Mesenchymal stem cell (in vitro differentiated cells and primary cell): Measurements from ENCODE around the gene TMEM129.
"Not testable (repeated sequence)": the region's sequence is repeated elsewhere in the genome, so short reads cannot be mapped to it uniquely, and the experiment has no call there.

Experiments
- DNase-seq: peaks from one replicate; pipeline ENCODE4 v3.0.0-alpha.2; 2013
- H2AFZ ChIP-seq: one replicate; pipeline ENCODE4 v1.6.1; 2013; ENCODE audit warnings: low read depth, mild to moderate bottlenecking, control low read depth, inconsistent platforms, low read length, moderate library complexity
- H2AK5ac ChIP-seq: 2 replicates; pipeline ENCODE4 v1.6.1; 2013; ENCODE audit warnings: low read length, moderate library complexity, mild to moderate bottlenecking, inconsistent platforms; ENCODE audit not compliant: severe bottlenecking
- H2BK120ac ChIP-seq: one replicate; pipeline ENCODE4 v1.6.1; 2013; ENCODE audit warnings: low read depth, mild to moderate bottlenecking, inconsistent platforms, low read length, moderate library complexity
- H2BK12ac ChIP-seq, 2 experiments: one replicate each; pipeline ENCODE4 v1.6.1; 2013; ENCODE audit warnings: inconsistent platforms in 2 of 2, low read length in 2 of 2, mild to moderate bottlenecking in 2 of 2, moderate library complexity in 2 of 2, control low read depth in 1 of 2
- H2BK15ac ChIP-seq: one replicate; pipeline ENCODE4 v1.6.1; 2013; ENCODE audit warnings: mild to moderate bottlenecking, low read depth, inconsistent platforms; ENCODE audit not compliant: poor library complexity, severe bottlenecking
- H2BK5ac ChIP-seq: 2 replicates; pipeline ENCODE4 v1.6.1; 2013; ENCODE audit warnings: low read depth, mild to moderate bottlenecking, low read length, control low read depth, inconsistent platforms; ENCODE audit not compliant: poor library complexity, severe bottlenecking
- H3K14ac ChIP-seq, 2 experiments: one replicate each; pipeline ENCODE4 v1.6.1; 2013; ENCODE audit warnings: inconsistent platforms in 2 of 2, low read length in 2 of 2, control low read depth in 1 of 2, mild to moderate bottlenecking in 1 of 2, moderate library complexity in 1 of 2
- H3K18ac ChIP-seq, 2 experiments: one replicate each; pipeline ENCODE4 v1.6.1; 2013; ENCODE audit warnings: inconsistent platforms in 2 of 2, low read length in 2 of 2, control low read depth in 1 of 2, low read depth in 1 of 2, mild to moderate bottlenecking in 1 of 2
- H3K23ac ChIP-seq, 2 experiments: one replicate each; pipeline ENCODE4 v1.6.1; 2013; ENCODE audit warnings: inconsistent platforms in 2 of 2, low read length in 2 of 2, mild to moderate bottlenecking in 2 of 2, moderate library complexity in 2 of 2, control low read depth in 1 of 2
- H3K27ac ChIP-seq: 2 replicates; pipeline ENCODE4 v1.5.1; 2013; ENCODE audit warnings: mild to moderate bottlenecking, moderate library complexity, low read length, control low read depth, inconsistent platforms; ENCODE audit not compliant: poor library complexity, severe bottlenecking
- H3K27me3 ChIP-seq, 2 experiments: 2 replicates each; pipeline versions ENCODE4 v1.6.1 to v1.7.0; 2013; ENCODE audit warnings: low read length in 2 of 2, mild to moderate bottlenecking in 2 of 2, moderate library complexity in 2 of 2, control low read depth in 1 of 2, inconsistent platforms in 1 of 2; ENCODE audit not compliant: control insufficient read depth in 1 of 2, insufficient read depth in 1 of 2
- H3K36me3 ChIP-seq, 2 experiments: 2 replicates each; pipeline versions ENCODE4 v1.6.1 to v1.7.0; 2013; ENCODE audit warnings: low read length in 2 of 2, control low read depth in 1 of 2, inconsistent platforms in 1 of 2, low read depth in 1 of 2, mild to moderate bottlenecking in 1 of 2; ENCODE audit not compliant: insufficient read depth in 2 of 2, control insufficient read depth in 1 of 2
- H3K4ac ChIP-seq, 2 experiments: one replicate each; pipeline ENCODE4 v1.6.1; 2013; ENCODE audit warnings: inconsistent platforms in 2 of 2, low read length in 2 of 2, mild to moderate bottlenecking in 2 of 2, moderate library complexity in 2 of 2, control low read depth in 1 of 2, low read depth in 1 of 2
- H3K4me1 ChIP-seq: 2 replicates; pipeline ENCODE4 v1.6.1; 2013; ENCODE audit warnings: low read depth, low read length, control low read depth; ENCODE audit not compliant: control insufficient read depth, insufficient read depth
- H3K4me2 ChIP-seq: 2 replicates; pipeline ENCODE4 v1.6.1; 2013; ENCODE audit warnings: low read length, mild to moderate bottlenecking, inconsistent platforms; ENCODE audit not compliant: poor library complexity, severe bottlenecking
- H3K4me3 ChIP-seq, 2 experiments: 2 replicates each; pipeline versions ENCODE4 v1.5.1 to v1.7.0; 2013; ENCODE audit warnings: low read length in 2 of 2, mild to moderate bottlenecking in 2 of 2, control low read depth in 1 of 2, low read depth in 1 of 2; ENCODE audit not compliant: insufficient read depth in 1 of 2
- H3K79me1 ChIP-seq: replicated peaks from 2 replicates; pipeline ENCODE4 v1.6.1; 2013; ENCODE audit warnings: mild to moderate bottlenecking, control low read depth, low read length, inconsistent platforms; ENCODE audit not compliant: poor library complexity, severe bottlenecking
- H3K9ac ChIP-seq: 2 replicates; pipeline ENCODE4 v1.7.0; 2013; ENCODE audit warnings: mild to moderate bottlenecking, low read length, moderate library complexity
- H3K9me3 ChIP-seq: 2 replicates; pipeline ENCODE4 v1.7.0; 2013; ENCODE audit warnings: mild to moderate bottlenecking, low read length; ENCODE audit not compliant: control insufficient read depth
- H4K8ac ChIP-seq: one replicate; pipeline ENCODE4 v1.6.1; 2013; ENCODE audit warnings: inconsistent platforms, mild to moderate bottlenecking, low read length, moderate library complexity
- H4K91ac ChIP-seq: one replicate; pipeline ENCODE4 v1.6.1; 2013; ENCODE audit warnings: mild to moderate bottlenecking, low read length, inconsistent platforms
- WGBS: methylation state at CpG from one replicate; pipeline ENCODE4 v1.1.7; 2013; ENCODE audit warnings: mixed read lengths; 5-methylcytosine and 5-hydroxymethylcytosine counted together

TMEM129 gene

DNA sequence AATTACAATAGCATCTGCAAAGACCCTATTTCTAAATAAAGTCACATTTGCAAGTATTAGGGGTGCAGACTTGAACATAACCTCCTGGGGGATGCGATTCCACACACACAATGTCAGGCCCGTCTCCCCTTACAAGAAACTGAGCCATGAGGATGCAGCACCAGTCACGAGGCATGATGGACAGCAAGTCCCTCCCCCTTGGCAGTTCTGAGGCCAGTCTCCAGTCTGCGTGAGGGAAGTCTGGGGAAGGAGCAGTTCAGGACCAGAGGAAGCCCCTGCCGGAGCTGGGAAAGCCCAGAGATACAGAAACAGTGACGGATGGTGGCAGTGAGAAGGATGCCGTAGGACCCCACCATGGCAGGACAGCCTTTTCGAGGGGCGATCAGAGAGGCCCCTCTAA, 46.4 kb downstream of the TMEM129 start:
- Histone ChIP-seq H3K4ac (no peak overlapping the region), H3K14ac (no peak overlapping the region), H3K79me1 (peaks cover 4% of the 10 kb centered on the region), H2AFZ (no peak overlapping the region), H3K4me1 (no peaks in the 10 kb centered on the region), H3K9ac (no peak overlapping the region), H3K27ac (no peak overlapping the region), H3K23ac (no peak overlapping the region), H2BK120ac (no peak overlapping the region), H3K27me3 (peaks cover 0 to 4% of the 10 kb centered on the region in 2 experiments), H2BK15ac (no peak overlapping the region), H3K4me3 (no peak overlapping the region), H4K8ac (no peak overlapping the region), H4K91ac (no peak overlapping the region), H3K36me3 (peaks cover 0 to 13% of the 10 kb centered on the region in 2 experiments), H2AK5ac (no peak overlapping the region), H3K18ac (no peak overlapping the region), H2BK5ac (no peak overlapping the region), H3K4me2 (no peak overlapping the region), H2BK12ac (no peak overlapping the region), H3K9me3 (no peaks in the 10 kb centered on the region)
- WGBS, result 74% methylated on average over 9 of the region's 9 CpGs
- no peak for DNase-seq

GRCh38 chr4:1673671-1674070, 47.5 kb downstream of the TMEM129 start:
- Histone ChIP-seq H4K91ac (no peak overlapping the region), H3K4me1 (no peaks in the 10 kb centered on the region), H2AK5ac (no peak overlapping the region), H2BK12ac (no peak overlapping the region), H3K9me3 (no peaks in the 10 kb centered on the region), H3K27me3 (peaks cover 0 to 4% of the 10 kb centered on the region in 2 experiments), H3K27ac (no peak overlapping the region), H3K4me3 (no peak overlapping the region), H3K4me2 (no peak overlapping the region), H4K8ac (no peak overlapping the region), H2BK120ac (no peak overlapping the region), H3K18ac (no peak overlapping the region), H3K23ac (no peak overlapping the region), H2BK5ac (no peak overlapping the region), H3K9ac (no peak overlapping the region), H3K79me1 (peaks cover 4% of the 10 kb centered on the region), H2AFZ (no peak overlapping the region), H3K36me3 (peaks cover 0 to 13% of the 10 kb centered on the region in 2 experiments), H3K14ac (no peak overlapping the region), H2BK15ac (no peak overlapping the region), H3K4ac (no peak overlapping the region)
- no peak for DNase-seq
- 82% methylated on average over 20 of the region's 20 CpGs for WGBS

DNA sequence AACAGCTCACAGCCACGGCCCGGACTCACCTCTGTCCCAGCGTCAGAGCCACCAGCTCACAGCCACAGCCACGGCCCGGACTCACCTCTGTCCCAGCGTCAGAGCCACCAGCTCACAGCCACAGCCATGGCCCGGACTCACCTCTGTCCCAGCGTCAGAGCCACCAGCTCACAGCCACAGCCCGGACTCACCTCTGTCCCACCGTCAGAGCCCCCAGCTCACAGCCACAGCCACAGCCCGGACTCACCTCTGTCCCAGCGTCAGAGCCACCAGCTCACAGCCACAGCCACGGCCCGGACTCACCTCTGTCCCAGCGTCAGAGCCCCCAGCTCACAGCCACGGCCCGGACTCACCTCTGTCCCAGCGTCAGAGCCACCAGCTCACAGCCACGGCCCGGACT, 50.1 kb downstream of the TMEM129 start:
- not testable (repeated sequence) for H2BK12ac ChIP-seq, H3K4me3 ChIP-seq, H3K23ac ChIP-seq, H3K14ac ChIP-seq, H2AK5ac ChIP-seq, H3K18ac ChIP-seq, H3K9ac ChIP-seq, H3K27ac ChIP-seq, H3K27me3 ChIP-seq, H3K79me1 ChIP-seq, H3K4ac ChIP-seq, H3K4me2 ChIP-seq, DNase-seq, H2BK15ac ChIP-seq, H2BK5ac ChIP-seq, H2BK120ac ChIP-seq, H3K9me3 ChIP-seq, H4K8ac ChIP-seq, H2AFZ ChIP-seq, H4K91ac ChIP-seq
- peaks cover 10% of the 10 kb centered on the region for H3K4me1 ChIP-seq
- 90% methylated on average over 17 of the region's 20 CpGs for WGBS
- H3K36me3 ChIP-seq, result peaks cover 0 to 16% of the 10 kb centered on the region in 2 experiments

- Histone ChIP-seq H3K23ac (no peak overlapping the region), H3K4me1 (peaks cover 10% of the 10 kb centered on the region), H3K4me3 (no peak overlapping the region)
Measured at GRCh38 chr4:1670279-1670678, 50.8 kb downstream of the TMEM129 start.

More at GRCh38 chr4:1670279-1670678, 50.8 kb downstream of the TMEM129 start:
- Histone ChIP-seq H3K9me3 (no peaks in the 10 kb centered on the region), H3K9ac (no peak overlapping the region), H2AFZ (no peak overlapping the region), H4K8ac (no peak overlapping the region), H3K4ac (no peak overlapping the region), H3K4me2 (no peak overlapping the region), H4K91ac (no peak overlapping the region), H3K27me3 (peaks cover 0 to 4% of the 10 kb centered on the region in 2 experiments), H2BK15ac (no peak overlapping the region), H3K14ac (no peak overlapping the region), H2BK12ac (no peak overlapping the region), H3K18ac (no peak overlapping the region), H2BK5ac (no peak overlapping the region), H3K36me3 (peaks cover 0 to 17% of the 10 kb centered on the region in 2 experiments), H3K27ac (no peak overlapping the region), H3K79me1 (peaks cover 4% of the 10 kb centered on the region), H2AK5ac (no peak overlapping the region), H2BK120ac (no peak overlapping the region)
- 90% methylated on average over 11 of the region's 11 CpGs for whole genome bisulfite sequencing
- DNase-seq, result no peak
